Measurements from ENCODE around the gene SORL1. TPM values are rescaled to one million over a fixed set of nuclear protein-coding genes. Genes with fewer than 3 reads are reported as not detected.

Gene SORL1
- total and polyA plus RNA-seq, 9 of the 15 experiments (the other 6 are each of a cell fraction or from before 2014, with no cell fraction given): 0.01 to 0.66 TPM; not detected in 7

DNA sequence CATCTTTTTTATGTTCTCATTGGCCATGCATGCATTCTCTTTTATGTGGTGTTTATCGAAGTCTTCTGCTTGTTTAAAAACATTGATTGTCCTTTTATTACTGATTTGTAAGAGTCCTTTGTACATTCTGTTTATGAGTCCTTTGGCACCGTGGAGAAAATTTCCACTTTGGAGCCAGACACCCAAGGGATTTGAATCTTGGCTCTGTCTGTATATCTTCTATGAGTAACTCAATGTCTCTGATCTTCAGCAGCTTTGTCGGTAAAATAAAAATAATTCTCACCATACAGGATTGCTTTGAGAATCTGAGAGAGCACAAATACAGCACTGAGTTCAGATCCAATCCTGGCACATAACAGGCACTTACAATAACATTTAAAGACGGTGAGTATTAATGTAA, 12.8 kb upstream of the SORL1 start (continued):
- TF ChIP-seq, protein P1, sequence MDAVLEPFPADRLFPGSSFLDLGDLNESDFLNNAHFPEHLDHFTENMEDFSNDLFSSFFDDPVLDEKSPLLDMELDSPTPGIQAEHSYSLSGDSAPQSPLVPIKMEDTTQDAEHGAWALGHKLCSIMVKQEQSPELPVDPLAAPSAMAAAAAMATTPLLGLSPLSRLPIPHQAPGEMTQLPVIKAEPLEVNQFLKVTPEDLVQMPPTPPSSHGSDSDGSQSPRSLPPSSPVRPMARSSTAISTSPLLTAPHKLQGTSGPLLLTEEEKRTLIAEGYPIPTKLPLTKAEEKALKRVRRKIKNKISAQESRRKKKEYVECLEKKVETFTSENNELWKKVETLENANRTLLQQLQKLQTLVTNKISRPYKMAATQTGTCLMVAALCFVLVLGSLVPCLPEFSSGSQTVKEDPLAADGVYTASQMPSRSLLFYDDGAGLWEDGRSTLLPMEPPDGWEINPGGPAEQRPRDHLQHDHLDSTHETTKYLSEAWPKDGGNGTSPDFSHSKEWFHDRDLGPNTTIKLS (IDR thresholded peaks at IDR 0.05; ENCODE audit: borderline replicate concordance, low read depth): no peak
- no peak for TF ChIP-seq RB1 (IDR thresholded peaks at IDR 0.05; ENCODE audit: low read depth)
- no peak for TF ChIP-seq SMAD4 (CRISPR knock-in tag; conservative IDR thresholded peaks at IDR 0.05)
- TF ChIP-seq WHSC1 (IDR thresholded peaks at IDR 0.05; ENCODE audit: low read length): no peak
- no peak for TF ChIP-seq SNIP1 (IDR thresholded peaks at IDR 0.05; ENCODE audit: low read depth)

DNA sequence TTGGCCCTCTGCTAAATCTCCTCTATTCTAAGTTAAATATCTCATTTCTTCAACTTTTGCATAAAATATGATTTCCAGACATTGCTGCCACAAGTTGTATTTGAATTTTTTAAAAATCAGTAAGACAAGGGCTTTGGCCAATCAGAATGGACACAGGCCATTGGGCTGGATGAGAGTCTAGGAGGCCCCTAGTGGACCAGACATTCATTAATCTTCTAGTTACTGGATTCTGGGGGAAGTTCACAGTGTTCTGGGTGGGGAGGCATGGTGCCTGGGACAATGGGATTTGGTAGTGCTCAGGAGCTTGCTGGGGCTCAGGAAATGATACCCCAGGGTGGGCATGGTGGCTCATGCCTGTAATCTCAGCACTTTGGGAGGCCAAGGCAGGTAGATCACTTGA, 12.4 kb upstream of the SORL1 start:
- ATAC-seq (no peak), DNase-seq (ENCODE audit: extremely low read depth in 1 of 4, low spot score in 3 of 4) (no peak), FAIRE-seq (no peak)
- TF ChIP-seq, protein P2, sequence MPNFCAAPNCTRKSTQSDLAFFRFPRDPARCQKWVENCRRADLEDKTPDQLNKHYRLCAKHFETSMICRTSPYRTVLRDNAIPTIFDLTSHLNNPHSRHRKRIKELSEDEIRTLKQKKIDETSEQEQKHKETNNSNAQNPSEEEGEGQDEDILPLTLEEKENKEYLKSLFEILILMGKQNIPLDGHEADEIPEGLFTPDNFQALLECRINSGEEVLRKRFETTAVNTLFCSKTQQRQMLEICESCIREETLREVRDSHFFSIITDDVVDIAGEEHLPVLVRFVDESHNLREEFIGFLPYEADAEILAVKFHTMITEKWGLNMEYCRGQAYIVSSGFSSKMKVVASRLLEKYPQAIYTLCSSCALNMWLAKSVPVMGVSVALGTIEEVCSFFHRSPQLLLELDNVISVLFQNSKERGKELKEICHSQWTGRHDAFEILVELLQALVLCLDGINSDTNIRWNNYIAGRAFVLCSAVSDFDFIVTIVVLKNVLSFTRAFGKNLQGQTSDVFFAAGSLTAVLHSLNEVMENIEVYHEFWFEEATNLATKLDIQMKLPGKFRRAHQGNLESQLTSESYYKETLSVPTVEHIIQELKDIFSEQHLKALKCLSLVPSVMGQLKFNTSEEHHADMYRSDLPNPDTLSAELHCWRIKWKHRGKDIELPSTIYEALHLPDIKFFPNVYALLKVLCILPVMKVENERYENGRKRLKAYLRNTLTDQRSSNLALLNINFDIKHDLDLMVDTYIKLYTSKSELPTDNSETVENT (CRISPR knock-in tag; IDR thresholded peaks at IDR 0.05): no peak
- TF ChIP-seq EP300 (IDR thresholded peaks at IDR 0.05; ENCODE audit: low read length) (no peak), YBX1 (IDR thresholded peaks at IDR 0.05) (no peak), U2AF2 (optimal IDR thresholded peaks at IDR 0.05; ENCODE audit: low read depth, low read length) (no peak), MCM7 (IDR thresholded peaks at IDR 0.05) (no peak), U2AF1 (optimal IDR thresholded peaks at IDR 0.05; ENCODE audit: low read depth, low read length) (no peak), MYNN (IDR thresholded peaks at IDR 0.05) (no peak), MYNN (CRISPR knock-in tag; IDR thresholded peaks at IDR 0.05) (no peak), MAFG (tag; conservative IDR thresholded peaks at IDR 0.05) (no peak)
- TF ChIP-seq, protein P3, sequence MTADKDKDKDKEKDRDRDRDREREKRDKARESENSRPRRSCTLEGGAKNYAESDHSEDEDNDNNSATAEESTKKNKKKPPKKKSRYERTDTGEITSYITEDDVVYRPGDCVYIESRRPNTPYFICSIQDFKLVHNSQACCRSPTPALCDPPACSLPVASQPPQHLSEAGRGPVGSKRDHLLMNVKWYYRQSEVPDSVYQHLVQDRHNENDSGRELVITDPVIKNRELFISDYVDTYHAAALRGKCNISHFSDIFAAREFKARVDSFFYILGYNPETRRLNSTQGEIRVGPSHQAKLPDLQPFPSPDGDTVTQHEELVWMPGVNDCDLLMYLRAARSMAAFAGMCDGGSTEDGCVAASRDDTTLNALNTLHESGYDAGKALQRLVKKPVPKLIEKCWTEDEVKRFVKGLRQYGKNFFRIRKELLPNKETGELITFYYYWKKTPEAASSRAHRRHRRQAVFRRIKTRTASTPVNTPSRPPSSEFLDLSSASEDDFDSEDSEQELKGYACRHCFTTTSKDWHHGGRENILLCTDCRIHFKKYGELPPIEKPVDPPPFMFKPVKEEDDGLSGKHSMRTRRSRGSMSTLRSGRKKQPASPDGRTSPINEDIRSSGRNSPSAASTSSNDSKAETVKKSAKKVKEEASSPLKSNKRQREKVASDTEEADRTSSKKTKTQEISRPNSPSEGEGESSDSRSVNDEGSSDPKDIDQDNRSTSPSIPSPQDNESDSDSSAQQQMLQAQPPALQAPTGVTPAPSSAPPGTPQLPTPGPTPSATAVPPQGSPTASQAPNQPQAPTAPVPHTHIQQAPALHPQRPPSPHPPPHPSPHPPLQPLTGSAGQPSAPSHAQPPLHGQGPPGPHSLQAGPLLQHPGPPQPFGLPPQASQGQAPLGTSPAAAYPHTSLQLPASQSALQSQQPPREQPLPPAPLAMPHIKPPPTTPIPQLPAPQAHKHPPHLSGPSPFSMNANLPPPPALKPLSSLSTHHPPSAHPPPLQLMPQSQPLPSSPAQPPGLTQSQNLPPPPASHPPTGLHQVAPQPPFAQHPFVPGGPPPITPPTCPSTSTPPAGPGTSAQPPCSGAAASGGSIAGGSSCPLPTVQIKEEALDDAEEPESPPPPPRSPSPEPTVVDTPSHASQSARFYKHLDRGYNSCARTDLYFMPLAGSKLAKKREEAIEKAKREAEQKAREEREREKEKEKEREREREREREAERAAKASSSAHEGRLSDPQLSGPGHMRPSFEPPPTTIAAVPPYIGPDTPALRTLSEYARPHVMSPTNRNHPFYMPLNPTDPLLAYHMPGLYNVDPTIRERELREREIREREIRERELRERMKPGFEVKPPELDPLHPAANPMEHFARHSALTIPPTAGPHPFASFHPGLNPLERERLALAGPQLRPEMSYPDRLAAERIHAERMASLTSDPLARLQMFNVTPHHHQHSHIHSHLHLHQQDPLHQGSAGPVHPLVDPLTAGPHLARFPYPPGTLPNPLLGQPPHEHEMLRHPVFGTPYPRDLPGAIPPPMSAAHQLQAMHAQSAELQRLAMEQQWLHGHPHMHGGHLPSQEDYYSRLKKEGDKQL (CRISPR knock-in tag; IDR thresholded peaks at IDR 0.05; ENCODE audit: borderline replicate concordance): no peak
- Histone ChIP-seq H3K4me3 (no peak overlapping the region), H3K4me1 (replicated peaks in 1 of 2; ENCODE audit: control insufficient read depth in 2 of 2, insufficient read depth in 2 of 2, low read length in 2 of 2) (no peaks in the 10 kb centered on the region), H3K79me2 (ENCODE audit: control insufficient read depth, insufficient read depth, low read length) (no peaks in the 10 kb centered on the region), H3K27ac (ENCODE audit: extremely low read depth, low read depth, low read length) (no peak overlapping the region), H3K9ac (ENCODE audit: insufficient read depth in 1 of 2, low read depth in 2 of 2, low read length in 2 of 2) (no peak overlapping the region), H3K9me1 (ENCODE audit: control insufficient read depth, insufficient read depth, low read length) (no peaks in the 10 kb centered on the region), H3K36me3 (ENCODE audit: control insufficient read depth, insufficient read depth, low read length) (no peaks in the 10 kb centered on the region), H3K4me2 (ENCODE audit: insufficient read depth, low read length) (no peak overlapping the region), H3K27me3 (ENCODE audit: control insufficient read depth in 2 of 2, insufficient read depth in 2 of 2, low read length in 2 of 2) (no peaks in the 10 kb centered on the region), H4K20me1 (replicated peaks; ENCODE audit: control insufficient read depth, insufficient read depth, low read length) (no peaks in the 10 kb centered on the region), H2AFZ (ENCODE audit: low read depth, low read length) (no peak overlapping the region), H3K9me3 (replicated peaks; ENCODE audit: control insufficient read depth, insufficient read depth, low read depth, low read length) (no peaks in the 10 kb centered on the region)
- in situ Hi-C loops (cut with MboI) (no loop called here), intact Hi-C loops (cut with micrococcal nuclease) (no loop called here)
- CTCF ChIA-PET (ENCODE audit: low intra/inter-chr PET ratio): no interaction called here
- no TSS peak for BruUV-seq (replicated peaks)
- POLR2A ChIA-PET: no interaction called here
